ENCODE data around the gene RIN1. TPM values are rescaled to one million over a fixed set of nuclear protein-coding genes. Genes with fewer than 3 reads are reported as not detected.

The RIN1 gene
- total and polyA plus RNA-seq, 2 of the 13 experiments (the other 11 are each of a cell fraction or from before 2014, with no cell fraction given) = 2.4 to 4.1 TPM

- TF ChIP-seq BCLAF1 (IDR thresholded peaks at IDR 0.05) = no peak
- peak; percentile 34; the same call in 1 of the 2 replicates for TF ChIP-seq TARDBP (CRISPR knock-in tag; IDR thresholded peaks at IDR 0.05)
- no peak for TF ChIP-seq ZNF580 (CRISPR knock-in tag; IDR thresholded peaks at IDR 0.05; ENCODE audit: borderline replicate concordance, low read depth)
- peak; percentile 52; the same call in 1 of the 2 replicates for TF ChIP-seq ZMYM4 (CRISPR knock-in tag; IDR thresholded peaks at IDR 0.05)
- TF ChIP-seq TFDP1 (CRISPR knock-in tag; IDR thresholded peaks at IDR 0.05; ENCODE audit: borderline replicate concordance) = no peak
- TF ChIP-seq ZBTB46 (CRISPR knock-in tag; IDR thresholded peaks at IDR 0.05; ENCODE audit: borderline replicate concordance) = no peak
- 0 out of 2 replicates have a peak, but pooled peaks have one; percentile 20 for TF ChIP-seq ZNF441 (CRISPR knock-in tag; IDR thresholded peaks at IDR 0.05; ENCODE audit: borderline replicate concordance)
- TF ChIP-seq RXRA (CRISPR knock-in tag; IDR thresholded peaks at IDR 0.05) = peak; percentile 8; the same call in 1 of the 2 replicates
- TF ChIP-seq ZNF883 (CRISPR knock-in tag; IDR thresholded peaks at IDR 0.05; ENCODE audit: not compliant biosample characterization) = peak; percentile 38
- TF ChIP-seq MIXL1 (CRISPR knock-in tag; IDR thresholded peaks at IDR 0.05) = peak; percentile 35; the same call in 1 of the 2 replicates
- TF ChIP-seq CBFB (CRISPR knock-in tag; IDR thresholded peaks at IDR 0.05) = peak; percentile 66; the same call in 1 of the 2 replicates
- TF ChIP-seq CHD4 (IDR thresholded peaks at IDR 0.05; ENCODE audit: borderline replicate concordance, low read length) = no peak
- TF ChIP-seq ATF5 (CRISPR knock-in tag; IDR thresholded peaks at IDR 0.05; ENCODE audit: low read depth) = no peak
- TF ChIP-seq BATF2 (CRISPR knock-in tag; IDR thresholded peaks at IDR 0.05) = 0 out of 2 replicates have a peak, but pooled peaks have one; percentile 29
- no peak for TF ChIP-seq NR2C2 (CRISPR knock-in tag; IDR thresholded peaks at IDR 0.05; ENCODE audit: borderline replicate concordance)
- 0 out of 2 replicates have a peak, but pooled peaks have one; percentile 54 for TF ChIP-seq MAX (IDR thresholded peaks at IDR 0.05)
- peak; percentile 69 for TF ChIP-seq ZSCAN21 (CRISPR knock-in tag; IDR thresholded peaks at IDR 0.05; ENCODE audit: borderline replicate concordance)
- TF ChIP-seq MBD4 (IDR thresholded peaks at IDR 0.05; ENCODE audit: borderline replicate concordance, low read length) = no peak
- no peak for TF ChIP-seq PHB2 (IDR thresholded peaks at IDR 0.05; ENCODE audit: partially characterized antibody)
- TF ChIP-seq KLF12 (CRISPR knock-in tag; IDR thresholded peaks at IDR 0.05; ENCODE audit: borderline replicate concordance) = no peak; the same call in 1 of the 2 replicates
- peak; percentile 76; the same call in 1 of the 2 replicates for TF ChIP-seq RELA (CRISPR knock-in tag; IDR thresholded peaks at IDR 0.05)
Measured at GRCh38 chr11:66347425-66348276, 11.4 kb upstream of the RIN1 start, which contains the start of gene B4GAT1 (continued).

Data from HepG2 (cell line).